GM23248 (cell line): ENCODE measurements around the gene ZFAND3. TPM values are rescaled to one million over a fixed set of nuclear protein-coding genes. Genes with fewer than 3 reads are reported as not detected.

Experiments
- DNase-seq: peaks from one replicate; pipeline ENCODE4 v3.0.0-alpha.2; 2015
- H2AFZ ChIP-seq: fragments of 200-600 bp; sonication (generic); 2 replicates; pipeline ENCODE4 v1.6.1; 2016; ENCODE audit warnings: antibody characterized with exemption
- H3F3A ChIP-seq: fragments of 200-600 bp; sonication (generic); 2 replicates; pipeline ENCODE4 v1.6.1; 2016; ENCODE audit warnings: mild to moderate bottlenecking, antibody characterized with exemption, mixed run types; ENCODE audit not compliant: insufficient read depth
- H3K27ac ChIP-seq: fragments of 200-600 bp; sonication (generic); 2 replicates; pipeline ENCODE4 v1.5.1; 2016; ENCODE audit warnings: mild to moderate bottlenecking
- H3K27me3 ChIP-seq: fragments of 200-600 bp; sonication (generic); replicated peaks from 2 replicates; pipeline ENCODE4 v1.6.1; 2016; ENCODE audit warnings: mild to moderate bottlenecking; ENCODE audit not compliant: insufficient read depth
- H3K36me3 ChIP-seq: fragments of 200-600 bp; sonication (generic); 2 replicates; pipeline ENCODE4 v1.6.1; 2016; ENCODE audit warnings: low read depth, mild to moderate bottlenecking
- H3K4me1 ChIP-seq: fragments of 200-600 bp; sonication (generic); 2 replicates; pipeline ENCODE4 v1.6.1; 2016; ENCODE audit warnings: mild to moderate bottlenecking; ENCODE audit not compliant: insufficient read depth
- H3K4me2 ChIP-seq: fragments of 200-600 bp; sonication (generic); one replicate; pipeline ENCODE4 v1.6.1; 2016; ENCODE audit warnings: mild to moderate bottlenecking; ENCODE audit not compliant: unreplicated experiment
- H3K4me3 ChIP-seq: fragments of 200-600 bp; sonication (generic); 2 replicates; pipeline ENCODE4 v1.5.1; 2016; ENCODE audit warnings: mild to moderate bottlenecking
- H3K79me2 ChIP-seq: fragments of 200-600 bp; sonication (generic); 2 replicates; pipeline ENCODE4 v1.6.1; 2016; ENCODE audit warnings: mild to moderate bottlenecking; ENCODE audit not compliant: insufficient read depth
- H3K9ac ChIP-seq: fragments of 200-600 bp; sonication (generic); 2 replicates; pipeline ENCODE4 v1.6.1; 2016; ENCODE audit warnings: mild to moderate bottlenecking
- H3K9me2 ChIP-seq: fragments of 200-600 bp; sonication (generic); 2 replicates; pipeline ENCODE4 v1.6.1; 2016; ENCODE audit warnings: mixed run types, mild to moderate bottlenecking, moderate library complexity; ENCODE audit not compliant: insufficient read depth
- H3K9me3 ChIP-seq: fragments of 200-600 bp; sonication (generic); one replicate; pipeline ENCODE4 v1.6.1; 2017; ENCODE audit warnings: low read depth
- H4K20me1 ChIP-seq: fragments of 200-600 bp; sonication (generic); 2 replicates; pipeline ENCODE4 v1.6.0; 2016; ENCODE audit not compliant: insufficient read depth
- EZH2 ChIP-seq: fragments of 200-600 bp; sonication (generic); IDR thresholded peaks from 2 replicates; pipeline ENCODE4 v1.6.1; 2018; ENCODE audit warnings: antibody characterized with exemption, mild to moderate bottlenecking; ENCODE audit not compliant: insufficient read depth, poor library complexity, severe bottlenecking
- EZH2phosphoT487 ChIP-seq: fragments of 200-600 bp; sonication (generic); IDR thresholded peaks from 2 replicates; pipeline ENCODE4 v1.6.1; 2018; ENCODE audit warnings: antibody characterized with exemption, moderate library complexity, mild to moderate bottlenecking, low read depth; ENCODE audit not compliant: insufficient read depth
- WGBS, 2 experiments: methylation state at CpG; one replicate each; pipeline ENCODE4 v1.1.6; 2015 to 2017; ENCODE audit warnings: low lambda C conversion rate in 2 of 2, low coverage in 1 of 2; ENCODE audit errors: missing lambda C conversion rate in 2 of 2; 5-methylcytosine and 5-hydroxymethylcytosine counted together
- in situ Hi-C: fragments of 300-500 bp; cut with MboI; formaldehyde crosslinking; loops from 2 replicates; pipeline ENCODE4 v1.15.0; 2020
- polyA plus RNA-seq: library from polyadenylated mRNA; unstranded; fragments of >200 nt; fragmentation: Nextera tagmentation; extraction: Ambion mirVana; gene quantifications from 2 replicates; pipeline ENCODE4 v1.2.1, GENCODE V29; 2016
- total RNA-seq: library from RNA; depleted of rRNA; stranded (reverse); fragments of >200 nt; shearing (Covaris generic); gene quantifications from 2 replicates; pipeline ENCODE4 v1.2.3, GENCODE V29; 2014

Gene ZFAND3
- total and polyA plus RNA-seq, 2 experiments from 2014 or later, result 27.5 to 40.0 TPM

DNA sequence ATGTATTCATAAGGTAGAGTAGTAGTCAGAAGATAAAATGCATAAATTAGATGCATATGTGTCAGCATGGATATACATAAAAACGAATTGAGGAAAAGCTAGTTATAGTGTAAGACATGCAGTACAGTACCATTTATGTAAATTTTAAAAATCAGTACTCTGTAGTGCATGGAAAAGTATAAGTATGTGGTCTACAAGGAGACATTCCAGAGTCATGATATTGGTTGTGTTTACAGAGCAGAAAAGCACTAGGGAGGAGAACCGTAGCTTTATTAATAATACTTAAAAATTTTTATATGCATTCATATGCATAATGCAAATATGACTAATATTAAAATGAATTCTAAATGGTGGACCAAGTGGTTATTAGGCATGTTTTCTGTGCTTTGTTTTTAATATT is 220.0 kb downstream of the ZFAND3 start:
- Histone ChIP-seq H3K36me3 (no peaks in the 10 kb centered on the region), H3K9ac (no peak overlapping the region), H3K27me3 (no peaks in the 10 kb centered on the region), H4K20me1 (peaks cover 22% of the 10 kb centered on the region; the same call in 1 of the 2 replicates), H3K27ac (no peak overlapping the region), H3F3A (0 out of 2 replicates have a peak, but pooled peaks cover 9% of the 10 kb centered on the region), H2AFZ (no peak overlapping the region), H3K9me2 (no peaks in the 10 kb centered on the region; the same call in 1 of the 2 replicates), H3K9me3 (no peaks in the 10 kb centered on the region), H3K79me2 (peaks cover 95% of the 10 kb centered on the region), H3K4me1 (peaks cover 26% of the 10 kb centered on the region), H3K4me2 (no peak overlapping the region), H3K4me3 (no peak overlapping the region)
- in situ Hi-C loops, result loop anchor here (25.0 kb wide), 1 partner anchor 448 kb away; no protein-coding TSS in a partner anchor
- TF ChIP-seq EZH2phosphoT487 (no peak), EZH2 (no peak)
- WGBS, 2 experiments, result 52 to 54% methylated on average over 2 of the region's 2 CpGs
- DNase-seq, result no peak

GRCh38 chr6:38040254-38040653 is 220.7 kb downstream of the ZFAND3 start:
- Histone ChIP-seq H3K9me2 (no peaks in the 10 kb centered on the region; the same call in 1 of the 2 replicates), H3K27me3 (no peaks in the 10 kb centered on the region), H2AFZ (no peak overlapping the region), H4K20me1 (peaks cover 17% of the 10 kb centered on the region; the same call in 1 of the 2 replicates), H3K36me3 (no peaks in the 10 kb centered on the region), H3K79me2 (peaks cover 95% of the 10 kb centered on the region), H3F3A (0 out of 2 replicates have a peak, but pooled peaks cover 9% of the 10 kb centered on the region), H3K4me1 (peaks cover 20% of the 10 kb centered on the region), H3K27ac (no peak overlapping the region), H3K9ac (no peak overlapping the region), H3K4me2 (no peak overlapping the region), H3K4me3 (no peak overlapping the region), H3K9me3 (no peaks in the 10 kb centered on the region)
- WGBS, 2 experiments, result 94 to 96% methylated on average over 1 of the region's 1 CpG
- in situ Hi-C loops, result loop anchor here (25.0 kb wide), 1 partner anchor 447 kb away; no protein-coding TSS in a partner anchor
- no peak for DNase-seq
- TF ChIP-seq EZH2, result no peak
- no peak for TF ChIP-seq EZH2phosphoT487

GRCh38 chr6:38043259-38043753 is 223.8 kb downstream of the ZFAND3 start:
- Histone ChIP-seq H3K9ac (no peak overlapping the region), H3K4me3 (no peak overlapping the region), H3F3A (0 out of 2 replicates have a peak, but pooled peaks cover 9% of the 10 kb centered on the region), H3K36me3 (no peaks in the 10 kb centered on the region), H3K27me3 (no peaks in the 10 kb centered on the region), H3K4me2 (no peak overlapping the region), H3K9me3 (no peaks in the 10 kb centered on the region), H4K20me1 (peaks cover 10% of the 10 kb centered on the region; the same call in 1 of the 2 replicates), H3K79me2 (peaks cover 97% of the 10 kb centered on the region), H3K4me1 (peaks cover 10% of the 10 kb centered on the region), H3K27ac (no peak overlapping the region), H2AFZ (no peak overlapping the region), H3K9me2 (no peaks in the 10 kb centered on the region; the same call in 1 of the 2 replicates)
- no peak for DNase-seq
- in situ Hi-C loops, result loop anchor here (25.0 kb wide), 1 partner anchor 444 kb away; no protein-coding TSS in a partner anchor
- TF ChIP-seq EZH2phosphoT487, result no peak
- TF ChIP-seq EZH2, result no peak
- WGBS, 2 experiments, result 94 to 95% methylated on average over 3 of the region's 3 CpGs

- 87 to 91% methylated on average over 6 of the region's 6 CpGs for WGBS, 2 experiments
- H3K79me2 ChIP-seq, result peaks cover 95% of the 10 kb centered on the region
- H3K9me2 ChIP-seq, result no peaks in the 10 kb centered on the region
- no peaks in the 10 kb centered on the region for H3K36me3 ChIP-seq
- H4K20me1 ChIP-seq, result peaks cover 10% of the 10 kb centered on the region; the same call in 1 of the 2 replicates
- DNase-seq, result no peak
- H3K27me3 ChIP-seq, result no peaks in the 10 kb centered on the region
- no peak overlapping the region for H2AFZ ChIP-seq
- H3K4me2 ChIP-seq, result no peak overlapping the region
- H3K9ac ChIP-seq, result no peak overlapping the region
- no peaks in the 10 kb centered on the region for H3F3A ChIP-seq
- H3K4me3 ChIP-seq, result no peak overlapping the region
- TF ChIP-seq EZH2 (no peak), EZH2phosphoT487 (no peak)
- H3K27ac ChIP-seq, result no peak overlapping the region
- H3K4me1 ChIP-seq, result 0 out of 2 replicates have a peak, but pooled peaks cover 4% of the 10 kb centered on the region
- no peaks in the 10 kb centered on the region for H3K9me3 ChIP-seq
- in situ Hi-C loops, result loop anchor here (25.0 kb wide), 1 partner anchor 441 kb away; no protein-coding TSS in a partner anchor
These were observed 226.3 kb downstream of the ZFAND3 start for GRCh38 chr6:38045701-38046305.
